Left hindlimb (tissue), 1 donor: ENCODE data around the gene VAMP8.
"Not testable (repeated sequence)": the region's sequence is repeated elsewhere in the genome, so short reads cannot be mapped to it uniquely, and the experiment has no call there.

Source experiments
- DNase-seq: peaks from one replicate; pipeline ENCODE4 v3.0.0-alpha.2; 2018

Gene VAMP8

DNA sequence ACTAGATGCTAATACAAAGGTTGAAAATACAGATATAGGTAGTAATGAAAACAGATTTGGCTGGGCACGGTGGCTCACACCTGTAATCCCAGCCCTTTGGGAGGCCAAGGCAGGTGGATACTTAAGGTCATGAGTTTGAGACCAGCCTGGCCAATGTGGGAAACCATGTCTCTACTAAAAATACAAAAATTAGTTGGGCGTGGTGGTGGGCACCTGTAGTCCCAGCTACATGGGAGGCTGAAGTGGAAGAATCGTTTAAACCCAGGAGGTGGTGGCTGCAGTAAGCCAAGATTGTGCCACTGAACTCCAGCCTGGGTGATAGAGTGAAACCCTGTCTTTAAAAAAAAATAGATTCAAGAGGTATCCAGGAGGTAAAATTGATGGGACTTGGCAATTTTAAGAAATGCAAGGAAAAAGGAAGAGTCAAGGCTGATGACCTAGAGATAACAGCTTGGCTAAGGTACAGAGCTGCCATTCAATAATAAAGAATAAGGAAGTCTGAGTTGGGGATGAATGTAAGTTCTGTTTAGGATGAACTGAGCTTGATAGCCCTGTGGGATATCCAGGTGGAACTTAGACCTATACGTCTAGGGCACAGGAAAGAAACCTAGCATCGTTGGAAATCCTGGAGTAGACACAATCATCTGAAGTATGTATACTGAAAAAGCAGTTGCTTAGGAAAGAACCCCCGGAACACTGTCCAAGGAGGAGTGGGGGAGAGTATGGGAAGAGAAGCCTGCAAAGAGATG is 29.4 kb upstream of the VAMP8 start:
- DNase-seq: no peak

GRCh38 chr2:85548608-85548900 is 28.8 kb upstream of the VAMP8 start:
- DNase-seq: no peak

DNA sequence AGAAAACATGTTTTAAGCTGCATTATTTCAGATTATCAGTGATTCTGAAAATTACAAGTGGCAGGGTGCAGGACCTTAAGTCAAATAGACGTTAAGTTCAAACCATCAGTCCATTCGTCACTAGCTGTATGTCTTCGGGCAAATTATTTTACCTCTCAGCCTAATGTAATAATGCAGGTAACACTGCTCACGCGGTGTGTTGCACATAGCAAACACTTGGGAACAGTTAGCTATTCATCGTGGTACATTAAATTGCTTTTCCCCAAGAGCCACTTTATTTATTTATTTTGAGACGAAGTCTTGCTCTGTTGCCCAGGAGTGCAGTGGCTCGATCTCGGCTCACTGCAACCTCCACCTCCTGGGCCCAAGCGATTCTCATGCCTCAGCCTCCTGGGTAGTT is 28.3 kb upstream of the VAMP8 start:
- DNase-seq: no peak

DNA sequence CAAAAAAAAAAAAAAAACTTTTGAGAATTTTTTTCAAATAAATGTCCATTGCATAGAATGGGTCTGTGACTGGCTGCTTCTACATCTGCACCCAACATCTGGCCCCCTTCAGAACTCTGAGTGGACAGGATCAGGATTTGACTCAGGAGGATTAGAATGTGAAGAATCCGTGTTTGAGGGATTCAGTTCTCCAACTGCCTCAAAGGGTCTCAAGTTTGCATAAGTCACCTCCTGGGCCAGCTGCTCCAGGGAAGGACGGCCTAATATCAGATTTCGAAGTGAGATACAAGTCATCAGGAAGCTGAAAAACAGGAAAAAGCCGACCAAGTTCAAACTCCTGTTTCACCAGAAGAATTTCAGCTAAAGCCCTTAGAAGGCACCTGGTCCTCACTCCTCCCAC is 27.6 kb upstream of the VAMP8 start:
- no peak for DNase-seq

DNA sequence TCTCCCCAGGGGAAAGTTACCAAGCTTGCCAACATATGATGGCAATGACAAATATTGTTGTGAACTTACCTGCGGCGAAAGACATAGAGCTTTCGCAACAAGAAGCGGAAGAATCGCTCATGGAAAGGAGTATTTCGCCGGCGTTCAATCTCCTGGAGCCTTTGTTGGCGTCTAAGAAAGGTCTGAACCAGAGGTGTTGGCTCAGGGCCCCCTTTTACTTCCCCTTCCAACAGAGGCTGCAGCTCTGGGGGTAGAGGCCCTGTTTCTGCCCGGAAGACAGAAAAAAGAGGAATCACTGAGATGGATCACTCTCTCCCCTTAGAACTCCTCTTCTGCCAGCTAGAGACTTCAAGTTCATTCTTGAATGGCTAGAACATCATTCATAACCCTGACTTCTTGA is 26.9 kb upstream of the VAMP8 start:
- no peak for DNase-seq

DNA sequence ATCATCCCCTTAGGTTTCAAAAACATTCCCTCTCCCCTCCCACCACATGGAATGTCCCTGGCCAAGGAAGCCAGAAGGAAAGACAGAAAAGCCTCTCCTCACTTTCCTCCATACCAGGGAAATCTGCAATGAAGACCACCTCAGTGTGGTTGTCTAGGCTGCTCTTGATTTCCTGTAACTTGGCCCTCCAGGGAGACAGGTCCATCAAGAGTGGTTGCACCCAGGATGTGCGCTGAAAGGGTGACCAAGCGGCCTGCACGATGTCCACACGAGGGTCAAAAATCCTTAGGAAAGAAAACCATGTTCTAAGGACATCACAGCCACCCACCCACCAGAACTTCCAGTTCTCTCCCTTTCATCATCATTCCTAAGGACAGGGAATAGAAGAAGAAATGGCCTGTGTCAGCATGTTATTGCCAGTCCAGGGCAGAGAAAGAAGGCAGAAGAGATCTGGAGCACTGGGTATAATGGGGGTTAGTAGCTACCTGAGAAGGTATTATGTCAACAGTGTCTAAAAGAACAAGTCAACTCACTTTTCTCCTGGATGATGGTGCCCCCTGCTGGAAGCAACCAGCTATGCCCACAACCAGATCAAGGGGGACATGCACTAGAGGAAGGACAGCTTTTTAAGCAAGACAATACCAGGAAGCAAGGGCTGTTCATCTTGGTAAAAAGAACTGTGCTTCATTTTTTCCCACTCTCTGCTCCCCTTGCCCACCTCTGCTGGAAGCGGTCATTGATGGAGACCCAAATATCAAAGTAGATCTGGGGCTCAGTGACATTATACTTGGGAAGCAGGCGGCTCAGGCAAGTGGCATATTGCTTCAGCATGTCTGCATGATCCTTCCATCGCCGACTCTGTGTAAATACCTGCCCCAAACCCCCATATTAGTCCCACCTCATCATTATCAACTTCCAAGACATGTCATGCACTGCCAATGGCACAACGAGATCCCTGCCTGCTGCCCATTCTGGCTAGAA is 25.4 kb upstream of the VAMP8 start:
- DNase-seq: peak; percentile 76

- DNase-seq: no peak
These were observed 24.2 kb upstream of the VAMP8 start for GRCh38 chr2:85553184-85553583.

- DNase-seq: no peak
These were observed 22.3 kb upstream of the VAMP8 start for GRCh38 chr2:85554980-85555612.

- no peak for DNase-seq
These were observed 20.3 kb upstream of the VAMP8 start for GRCh38 chr2:85557130-85557529.

DNA sequence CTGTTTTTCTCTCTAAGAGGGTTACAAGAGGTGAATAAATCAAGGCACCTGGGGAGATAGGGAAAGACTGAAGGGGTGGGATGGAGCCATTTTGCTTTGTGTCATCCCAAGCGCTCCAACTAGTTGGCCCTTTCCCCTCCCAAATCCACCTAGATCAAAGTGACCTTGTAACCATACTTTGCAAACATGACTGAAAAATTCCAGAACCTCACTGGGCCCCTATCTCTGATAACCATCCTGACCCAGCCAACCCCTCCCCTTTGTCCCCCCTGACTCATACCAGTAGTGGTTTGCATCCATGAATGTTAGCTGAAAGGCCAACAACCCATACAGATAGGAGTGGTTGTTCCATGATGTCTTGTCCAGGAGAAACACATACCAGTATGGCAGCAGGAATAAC is 19.2 kb upstream of the VAMP8 start:
- no peak for DNase-seq

DNA sequence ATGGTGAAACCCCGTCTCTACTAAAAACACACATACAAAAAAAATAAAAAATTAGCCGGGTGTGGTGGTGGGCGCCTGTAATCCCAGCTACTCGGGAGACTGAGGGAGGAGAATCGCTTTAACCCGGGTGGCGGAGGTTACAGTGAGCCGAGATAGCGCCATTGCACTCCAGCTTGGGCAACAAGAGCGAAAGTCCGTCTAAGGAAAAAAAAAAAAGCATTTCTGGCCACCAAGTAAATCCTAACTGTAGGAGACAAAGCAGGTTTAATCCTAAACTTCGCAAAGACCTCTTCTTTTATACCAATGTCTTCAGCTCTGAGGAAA is 17.0 kb upstream of the VAMP8 start:
- DNase-seq: not testable (repeated sequence)

DNA sequence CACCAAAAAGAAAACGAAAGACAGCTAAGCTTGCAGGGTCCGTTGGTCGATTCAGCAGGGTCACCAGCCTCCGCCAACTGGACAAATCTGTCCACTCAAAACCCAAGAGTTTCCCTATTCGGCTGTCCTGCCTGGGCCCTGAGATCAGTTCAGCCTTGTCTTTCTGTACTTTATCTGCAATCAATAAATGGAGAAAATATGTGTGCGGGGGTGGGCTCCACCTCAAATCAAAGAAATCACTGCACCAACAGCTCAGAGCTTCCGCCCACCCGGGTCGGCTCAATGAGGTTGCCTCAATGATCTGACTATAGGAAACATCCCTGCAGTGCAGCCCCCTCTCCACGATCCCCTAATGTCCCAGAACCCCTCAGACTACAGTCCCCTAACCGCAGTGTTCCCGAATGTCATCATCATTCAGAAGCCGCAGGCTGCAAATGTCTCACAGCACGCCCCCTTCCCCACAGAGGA is 16.5 kb upstream of the VAMP8 start:
- no peak for DNase-seq

GRCh38 chr2:85561280-85562212 is 15.8 kb upstream of the VAMP8 start, which contains the start of gene GGCX:
Gene GGCX (minus strand): TSS chr2:85561493. CDS start chr2:85561428, 65 bp downstream.
- peak; percentile 96 for DNase-seq

DNA sequence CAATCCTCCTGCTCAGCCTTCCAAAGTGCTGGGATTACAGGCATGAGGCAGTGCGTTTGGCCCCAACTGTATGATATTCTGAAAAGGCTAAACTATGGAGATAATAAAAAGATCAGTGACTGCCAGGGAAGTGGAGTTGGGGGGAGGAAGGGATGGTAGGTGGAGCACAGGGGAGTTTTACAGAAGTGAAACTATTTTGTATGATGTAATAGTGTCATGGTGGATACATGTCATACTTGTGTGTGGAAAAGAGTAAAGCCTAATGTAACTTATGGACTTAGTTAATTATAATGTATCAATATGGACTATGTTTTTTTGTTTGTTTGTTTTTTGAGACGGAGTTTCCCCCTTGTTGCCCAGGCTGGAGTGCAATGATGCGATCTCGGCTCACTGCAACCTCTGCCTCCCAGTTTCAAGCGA is 13.2 kb upstream of the VAMP8 start:
- no peak for DNase-seq

GRCh38 chr2:85566265-85566664 is 11.1 kb upstream of the VAMP8 start:
- no peak for DNase-seq

GRCh38 chr2:85575739-85576138 is 1.6 kb upstream of the VAMP8 start:
- DNase-seq: no peak

- no peak for DNase-seq
These were observed 362 bp upstream of the VAMP8 start for GRCh38 chr2:85577063-85577385.

- DNase-seq: no peak
These were observed 1.1 kb downstream of the VAMP8 start for GRCh38 chr2:85578243-85579180.

GRCh38 chr2:85579266-85579935 is 2.0 kb downstream of the VAMP8 start:
- no peak for DNase-seq

DNA sequence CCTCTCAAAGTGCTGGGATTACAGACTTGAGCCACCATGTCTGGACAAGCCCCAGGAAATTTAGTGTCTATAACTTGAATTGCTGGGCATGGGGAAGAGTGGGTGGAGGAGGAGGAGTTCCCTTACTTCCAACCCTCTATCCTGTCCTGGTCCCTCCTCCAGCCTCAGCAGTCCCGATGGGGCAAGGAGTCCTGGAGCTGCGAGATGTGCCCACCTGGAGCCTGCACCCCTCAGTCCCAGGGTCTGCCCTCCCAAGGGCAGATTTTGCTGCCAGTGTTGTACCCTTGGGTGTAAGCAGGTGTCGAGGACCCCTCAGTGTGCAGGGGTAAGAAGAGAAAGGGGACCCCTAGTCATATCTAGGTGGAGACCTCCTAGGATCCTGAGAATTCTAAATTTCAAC is 2.8 kb downstream of the VAMP8 start:
- no peak for DNase-seq

GRCh38 chr2:85582492-85582891 is 5.1 kb downstream of the VAMP8 start:
- DNase-seq: no peak
